Lower leg skin (tissue), 4 donors: ENCODE measurements around the gene AGRP. TPM values are rescaled to one million over a fixed set of nuclear protein-coding genes. Genes with fewer than 3 reads are reported as not detected.

Source experiments
- DNase-seq, 2 donors: peaks; one replicate each; pipeline ENCODE4 v3.0.0-alpha.2; 2019; ENCODE audit warnings: low spot score in 2 of 2
- H3K4me3 ChIP-seq: fragments of 200-600 bp; sonication (generic); 2 replicates; pipeline ENCODE4 v1.5.1; 2017; ENCODE audit warnings: mild to moderate bottlenecking, low read depth; ENCODE audit not compliant: poor library complexity, severe bottlenecking
- POLR2A ChIP-seq, 2 donors: fragments of 450-650 bp; IDR thresholded peaks; one replicate each; pipeline ENCODE4 v1.6.1; 2016 to 2017; ENCODE audit warnings: antibody characterized with exemption in 2 of 2, mild to moderate bottlenecking in 1 of 2, moderate library complexity in 1 of 2
- WGBS, 2 donors: methylation state at CpG; one replicate each; pipeline ENCODE4 v1.1.5; 2018; 5-methylcytosine and 5-hydroxymethylcytosine counted together
- intact Hi-C: fragments of 100-400 bp; cut with DNase I; formaldehyde crosslinking; loops from one replicate; pipeline ENCODE4 v1.15.0; 2023; ENCODE audit warnings: low total_unique reads
- total RNA-seq, 4 donors: library from RNA; depleted of rRNA; stranded (reverse); fragments of >200 nt; gene quantifications; one replicate each; pipeline ENCODE4 v1.1.0, GENCODE V29; 2016
- TF ChIP-seq, protein P1 (sequence below), 3 donors: fragments of 450-650 bp; IDR thresholded peaks; one replicate each; pipeline ENCODE4 v1.5.1; 2016; ENCODE audit warnings: antibody characterized with exemption in 3 of 3, mild to moderate bottlenecking in 3 of 3, moderate library complexity in 2 of 3

AGRP gene
- total RNA-seq, 4 donors from 2014 or later = not detected

DNA sequence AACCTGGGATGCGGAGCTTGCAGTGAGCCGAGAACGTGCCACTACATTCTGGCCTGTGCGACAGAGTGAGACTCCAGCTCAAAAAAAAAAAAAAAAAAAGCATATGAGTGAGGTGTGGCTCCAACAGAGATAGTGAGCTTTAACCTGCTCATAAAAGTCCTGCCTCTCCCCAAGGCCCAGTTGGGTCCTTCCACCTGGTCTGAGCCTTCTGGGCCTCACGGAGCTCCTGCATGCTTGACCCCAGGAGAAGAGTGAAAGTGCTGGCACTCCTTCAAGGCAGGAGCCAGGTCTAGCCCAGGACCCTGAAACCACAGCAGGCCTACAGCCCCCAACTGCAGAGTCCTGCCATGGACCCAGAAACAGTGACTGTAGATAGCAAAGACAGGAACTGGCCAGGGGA, 34.8 kb downstream of the AGRP start:
- intact Hi-C loops = no loop called here
- WGBS, 2 donors = 95 to 98% methylated on average over 5 of the region's 5 CpGs
- no peak overlapping the region for H3K4me3 ChIP-seq
- TF ChIP-seq POLR2A (IDR thresholded peaks at IDR 0.05) = no peak
- TF ChIP-seq, protein P1, sequence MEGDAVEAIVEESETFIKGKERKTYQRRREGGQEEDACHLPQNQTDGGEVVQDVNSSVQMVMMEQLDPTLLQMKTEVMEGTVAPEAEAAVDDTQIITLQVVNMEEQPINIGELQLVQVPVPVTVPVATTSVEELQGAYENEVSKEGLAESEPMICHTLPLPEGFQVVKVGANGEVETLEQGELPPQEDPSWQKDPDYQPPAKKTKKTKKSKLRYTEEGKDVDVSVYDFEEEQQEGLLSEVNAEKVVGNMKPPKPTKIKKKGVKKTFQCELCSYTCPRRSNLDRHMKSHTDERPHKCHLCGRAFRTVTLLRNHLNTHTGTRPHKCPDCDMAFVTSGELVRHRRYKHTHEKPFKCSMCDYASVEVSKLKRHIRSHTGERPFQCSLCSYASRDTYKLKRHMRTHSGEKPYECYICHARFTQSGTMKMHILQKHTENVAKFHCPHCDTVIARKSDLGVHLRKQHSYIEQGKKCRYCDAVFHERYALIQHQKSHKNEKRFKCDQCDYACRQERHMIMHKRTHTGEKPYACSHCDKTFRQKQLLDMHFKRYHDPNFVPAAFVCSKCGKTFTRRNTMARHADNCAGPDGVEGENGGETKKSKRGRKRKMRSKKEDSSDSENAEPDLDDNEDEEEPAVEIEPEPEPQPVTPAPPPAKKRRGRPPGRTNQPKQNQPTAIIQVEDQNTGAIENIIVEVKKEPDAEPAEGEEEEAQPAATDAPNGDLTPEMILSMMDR (IDR thresholded peaks at IDR 0.05) = no peak
- no peak for DNase-seq

DNA sequence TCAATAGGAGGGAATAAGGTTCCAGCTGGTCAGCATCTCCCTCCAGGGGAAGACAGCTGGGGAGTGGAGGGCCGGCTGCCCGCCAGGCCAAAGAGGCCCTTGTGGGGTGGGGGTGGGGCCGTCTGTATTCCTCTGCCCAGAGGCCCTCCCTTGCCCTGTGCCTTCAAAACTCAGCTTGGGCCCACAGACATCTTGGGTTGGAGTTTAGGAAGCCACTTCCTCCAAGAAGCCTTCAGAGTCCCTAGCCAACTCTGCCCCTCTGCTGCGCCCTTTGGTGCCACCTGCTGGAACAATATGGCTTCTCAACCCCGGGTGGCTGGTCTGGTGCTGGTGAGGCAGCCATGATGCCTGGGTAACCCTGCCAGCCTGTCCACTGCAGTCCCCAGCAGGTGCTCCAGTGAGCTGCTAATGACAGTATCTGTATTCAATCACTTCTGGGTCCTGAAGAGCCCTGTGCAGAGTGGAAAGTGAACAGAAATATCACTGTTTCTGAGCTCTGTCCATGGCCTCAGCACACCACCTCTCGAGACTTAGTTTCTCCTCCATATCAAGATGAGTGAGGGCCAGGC, 35.8 kb downstream of the AGRP start:
- 68% methylated on average over 2 to 6 of the region's 6 CpGs for WGBS, 2 donors
- no peak overlapping the region for H3K4me3 ChIP-seq
- intact Hi-C loops = no loop called here
- no peak for DNase-seq
- TF ChIP-seq, protein P1 (IDR thresholded peaks at IDR 0.05) = no peak
- no peak for TF ChIP-seq POLR2A (IDR thresholded peaks at IDR 0.05)

- no peak overlapping the region for H3K4me3 ChIP-seq
- intact Hi-C loops = no loop called here
- TF ChIP-seq POLR2A (IDR thresholded peaks at IDR 0.05) = no peak
- TF ChIP-seq, protein P1 (IDR thresholded peaks at IDR 0.05) = no peak
- DNase-seq = no peak
- WGBS, 2 donors = 71 to 84% methylated on average over 8 of the region's 8 CpGs
Observed at GRCh38 chr16:67446968-67447507, 36.3 kb downstream of the AGRP start.

GRCh38 chr16:67445913-67446907, 37.1 kb downstream of the AGRP start:
- TF ChIP-seq POLR2A (IDR thresholded peaks at IDR 0.05) = no peak
- TF ChIP-seq, protein P1 (IDR thresholded peaks at IDR 0.05) = no peak
- no peak overlapping the region for H3K4me3 ChIP-seq
- intact Hi-C loops = no loop called here
- DNase-seq = no peak
- WGBS, 2 donors = 81 to 83% methylated on average over 12 of the region's 12 CpGs

GRCh38 chr16:67445441-67445912, 37.9 kb downstream of the AGRP start:
- WGBS, 2 donors = 60 to 67% methylated on average over 3 of the region's 3 CpGs
- intact Hi-C loops = no loop called here
- H3K4me3 ChIP-seq = no peak overlapping the region
- no peak for DNase-seq
- TF ChIP-seq, protein P1 (IDR thresholded peaks at IDR 0.05) = no peak
- TF ChIP-seq POLR2A (IDR thresholded peaks at IDR 0.05) = no peak
